Endodermal cell (in vitro differentiated cells): Measurements from ENCODE around the gene SLC12A3. TPM values are rescaled to one million over a fixed set of nuclear protein-coding genes. Genes with fewer than 3 reads are reported as not detected.

Source experiments
- DNase-seq: peaks from one replicate; pipeline ENCODE4 v3.0.0-alpha.2; 2017
- H3K27ac ChIP-seq: 2 replicates; pipeline ENCODE4 v1.5.1; 2013; ENCODE audit warnings: mild to moderate bottlenecking, low read depth, low read length, moderate library complexity
- H3K27me3 ChIP-seq: 2 replicates; pipeline ENCODE4 v1.6.1; 2013; ENCODE audit warnings: mild to moderate bottlenecking, low read length, moderate library complexity; ENCODE audit not compliant: insufficient read depth, control insufficient read depth, poor library complexity, severe bottlenecking
- H3K36me3 ChIP-seq: 2 replicates; pipeline ENCODE4 v1.7.0; 2013; ENCODE audit warnings: mild to moderate bottlenecking, low read length, moderate library complexity; ENCODE audit not compliant: control insufficient read depth, insufficient read depth
- H3K4me1 ChIP-seq: one replicate; pipeline ENCODE4 v1.7.0; 2013; ENCODE audit warnings: low read length; ENCODE audit not compliant: control insufficient read depth, insufficient read depth
- H3K4me3 ChIP-seq: 2 replicates; pipeline ENCODE4 v1.5.1; 2013; ENCODE audit warnings: mild to moderate bottlenecking, low read length, moderate library complexity
- H3K9ac ChIP-seq: 2 replicates; pipeline ENCODE4 v1.6.1; 2013; ENCODE audit warnings: mild to moderate bottlenecking, low read length, moderate library complexity; ENCODE audit not compliant: poor library complexity, severe bottlenecking; ENCODE audit errors: extremely low read depth
- H3K9me3 ChIP-seq: 2 replicates; pipeline ENCODE4 v1.6.1; 2013; ENCODE audit warnings: mild to moderate bottlenecking, low read length, moderate library complexity; ENCODE audit not compliant: control insufficient read depth
- H3K27ac Mint-ChIP-seq: 2 replicates; pipeline ENCODE4 v1.8.0; 2020; ENCODE audit warnings: mixed read lengths
- H3K27me3 Mint-ChIP-seq: 2 replicates; pipeline ENCODE4 v1.8.0; 2021; ENCODE audit warnings: mild to moderate bottlenecking, mixed read lengths; ENCODE audit not compliant: insufficient read depth
- H3K36me3 Mint-ChIP-seq: 2 replicates; pipeline ENCODE4 v1.8.0; 2020; ENCODE audit warnings: low read depth, mixed read lengths
- H3K4me1 Mint-ChIP-seq: 2 replicates; pipeline ENCODE4 v1.8.0; 2020; ENCODE audit warnings: mixed read lengths
- H3K4me3 Mint-ChIP-seq: 2 replicates; pipeline ENCODE4 v1.8.0; 2020; ENCODE audit warnings: mild to moderate bottlenecking, moderate library complexity, mixed read lengths
- H3K9me3 Mint-ChIP-seq: 2 replicates; pipeline ENCODE4 v1.8.0; 2020; ENCODE audit warnings: mild to moderate bottlenecking, mixed read lengths
- WGBS, 2 experiments: methylation state at CpG; one replicate each; pipeline versions ENCODE4 v1.1.5 to v1.1.7; 2013; ENCODE audit warnings: missing lambda C conversion rate in 2 of 2, mixed read lengths in 1 of 2; ENCODE audit not compliant: insufficient coverage in 1 of 2, insufficient read length in 1 of 2; 5-methylcytosine and 5-hydroxymethylcytosine counted together
- total RNA-seq, 2 donors: library from RNA; stranded (reverse); fragmentation: NEBNext Ultra II Directional in 1 of 2; extraction: Animal tissue kit (Norgen Biotek cat#: 25700) in 1 of 2; gene quantifications; 2 replicates in 1 of 2; 3 replicates in 1 of 2; pipeline ENCODE4 v1.2.1, GENCODE V29; 2021
- TF ChIP-seq, protein P1 (sequence below): fragments of 200-600 bp; sonication (generic); conservative IDR thresholded peaks from 2 replicates; pipeline ENCODE4 v1.5.0; 2021; ENCODE audit warnings: antibody characterized with exemption, mild to moderate bottlenecking

Gene SLC12A3
- total RNA-seq, 2 donors from 2014 or later = not detected

DNA sequence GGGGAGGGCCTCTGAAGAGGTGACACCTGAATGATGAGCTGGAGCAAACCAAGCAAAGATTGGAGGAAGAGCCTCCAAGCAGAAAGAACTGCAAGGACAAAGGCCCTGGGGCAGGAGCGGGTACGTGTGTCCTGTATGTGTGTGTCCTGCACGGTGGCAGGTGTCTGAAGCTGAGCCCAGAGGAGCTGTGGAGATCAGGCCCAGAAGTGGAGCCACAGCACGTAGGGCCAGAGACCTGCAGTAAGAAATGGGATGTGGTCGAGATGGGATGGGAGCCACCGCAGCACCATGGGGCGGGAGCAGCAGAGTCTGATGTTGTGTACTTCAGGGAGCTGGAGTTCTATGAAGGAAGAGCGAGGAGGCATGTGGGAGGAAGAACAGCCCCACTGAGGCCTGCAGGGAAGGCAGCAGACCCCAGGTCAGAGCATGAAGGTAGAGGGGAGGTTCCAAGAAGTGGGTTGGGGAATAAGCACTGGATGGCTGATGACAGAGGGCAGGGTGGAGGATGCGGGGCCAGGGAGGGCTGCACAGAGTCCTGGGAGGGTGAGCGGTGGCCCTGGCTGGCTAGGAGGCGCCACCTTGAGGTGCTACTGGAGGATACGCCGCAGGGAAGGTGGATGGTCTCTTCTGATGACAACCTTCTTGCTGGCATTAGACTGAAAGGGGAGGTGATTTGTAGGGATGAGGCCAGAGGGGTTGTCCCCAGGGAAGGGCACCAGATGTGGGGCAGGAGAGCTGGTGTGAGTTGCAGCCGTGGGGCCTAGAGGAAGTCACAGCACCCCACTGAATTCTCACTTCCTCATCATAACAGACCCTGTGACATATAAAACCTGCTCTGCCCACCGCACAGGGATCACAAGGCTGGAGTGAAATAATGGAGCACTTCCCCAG is 86.1 kb downstream of the SLC12A3 start:
- no peak overlapping the region for H3K27ac ChIP-seq
- Mint-ChIP-seq H3K4me1 (peaks cover 7% of the 10 kb centered on the region), H3K4me3 (no peak overlapping the region), H3K9me3 (peaks cover 10% of the 10 kb centered on the region), H3K27me3 (no peaks in the 10 kb centered on the region), H3K27ac (no peak overlapping the region), H3K36me3 (no peaks in the 10 kb centered on the region)
- H3K27me3 ChIP-seq = no peaks in the 10 kb centered on the region
- no peaks in the 10 kb centered on the region for H3K4me1 ChIP-seq
- H3K9me3 ChIP-seq = no peaks in the 10 kb centered on the region
- TF ChIP-seq, protein P1, sequence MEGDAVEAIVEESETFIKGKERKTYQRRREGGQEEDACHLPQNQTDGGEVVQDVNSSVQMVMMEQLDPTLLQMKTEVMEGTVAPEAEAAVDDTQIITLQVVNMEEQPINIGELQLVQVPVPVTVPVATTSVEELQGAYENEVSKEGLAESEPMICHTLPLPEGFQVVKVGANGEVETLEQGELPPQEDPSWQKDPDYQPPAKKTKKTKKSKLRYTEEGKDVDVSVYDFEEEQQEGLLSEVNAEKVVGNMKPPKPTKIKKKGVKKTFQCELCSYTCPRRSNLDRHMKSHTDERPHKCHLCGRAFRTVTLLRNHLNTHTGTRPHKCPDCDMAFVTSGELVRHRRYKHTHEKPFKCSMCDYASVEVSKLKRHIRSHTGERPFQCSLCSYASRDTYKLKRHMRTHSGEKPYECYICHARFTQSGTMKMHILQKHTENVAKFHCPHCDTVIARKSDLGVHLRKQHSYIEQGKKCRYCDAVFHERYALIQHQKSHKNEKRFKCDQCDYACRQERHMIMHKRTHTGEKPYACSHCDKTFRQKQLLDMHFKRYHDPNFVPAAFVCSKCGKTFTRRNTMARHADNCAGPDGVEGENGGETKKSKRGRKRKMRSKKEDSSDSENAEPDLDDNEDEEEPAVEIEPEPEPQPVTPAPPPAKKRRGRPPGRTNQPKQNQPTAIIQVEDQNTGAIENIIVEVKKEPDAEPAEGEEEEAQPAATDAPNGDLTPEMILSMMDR = peak; percentile 79
- peak; percentile 88 for DNase-seq
- WGBS, 2 experiments = 76 to 96% methylated on average over 9 to 15 of the region's 15 CpGs
- no peaks in the 10 kb centered on the region for H3K36me3 ChIP-seq
- H3K9ac ChIP-seq = no peak overlapping the region
- no peak overlapping the region for H3K4me3 ChIP-seq

DNA sequence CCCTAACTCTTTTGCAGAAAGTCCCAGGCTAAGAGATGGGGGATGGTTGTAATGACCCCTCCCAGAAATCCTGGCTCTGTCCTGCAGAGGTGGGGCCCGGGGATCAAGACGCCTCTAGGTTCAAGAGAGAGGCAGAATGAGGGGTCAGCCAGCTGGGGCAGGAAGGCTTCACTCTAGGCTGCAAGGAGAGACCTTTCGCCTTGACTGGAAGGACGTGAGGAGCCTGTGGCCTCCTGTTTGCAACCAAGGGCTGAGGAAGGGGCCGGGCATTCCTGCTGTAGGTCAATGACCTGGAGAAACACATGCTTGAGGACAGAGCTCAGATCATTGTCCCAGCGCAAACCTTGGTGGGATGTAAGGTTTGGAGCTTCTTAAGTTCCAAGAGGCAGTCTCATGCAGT is 88.0 kb downstream of the SLC12A3 start:
- 86% methylated on average over 3 to 6 of the region's 6 CpGs for WGBS, 2 experiments
- H3K36me3 Mint-ChIP-seq = no peaks in the 10 kb centered on the region
- no peak for DNase-seq
- Histone ChIP-seq H3K27me3 (no peaks in the 10 kb centered on the region), H3K4me1 (no peaks in the 10 kb centered on the region), H3K36me3 (no peaks in the 10 kb centered on the region), H3K9ac (no peak overlapping the region), H3K9me3 (no peaks in the 10 kb centered on the region), H3K4me3 (no peak overlapping the region), H3K27ac (no peak overlapping the region)
- H3K4me1 Mint-ChIP-seq = peaks cover 3% of the 10 kb centered on the region
- TF ChIP-seq, protein P1 = no peak
- peaks cover 12% of the 10 kb centered on the region for H3K9me3 Mint-ChIP-seq
- no peaks in the 10 kb centered on the region for H3K27me3 Mint-ChIP-seq
- no peak overlapping the region for H3K4me3 Mint-ChIP-seq
- H3K27ac Mint-ChIP-seq = no peak overlapping the region

DNA sequence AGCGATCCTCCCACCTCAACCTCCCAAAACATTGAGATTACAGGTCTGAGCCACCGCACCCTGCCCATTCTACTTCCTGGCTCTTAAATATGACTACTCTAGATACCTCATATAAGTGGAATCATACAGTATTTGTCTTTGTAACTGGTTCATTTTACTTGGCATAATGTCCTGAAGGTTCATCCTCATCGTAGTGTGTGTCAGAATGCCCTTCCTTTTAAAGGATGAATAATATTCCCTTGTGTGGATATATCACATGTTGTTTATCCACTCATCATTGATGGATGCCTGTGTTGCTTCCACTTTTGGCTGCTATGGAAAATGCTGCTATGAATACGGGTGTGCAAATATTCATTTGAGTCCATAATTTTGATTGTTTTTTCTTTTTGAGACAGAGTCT is 91.1 kb downstream of the SLC12A3 start:
- no peak overlapping the region for H3K4me3 Mint-ChIP-seq
- H3K27ac Mint-ChIP-seq = no peak overlapping the region
- H3K9ac ChIP-seq = no peak overlapping the region
- no peaks in the 10 kb centered on the region for H3K27me3 ChIP-seq
- H3K4me1 ChIP-seq = no peaks in the 10 kb centered on the region
- H3K36me3 ChIP-seq = no peaks in the 10 kb centered on the region
- no peaks in the 10 kb centered on the region for H3K9me3 ChIP-seq
- no peaks in the 10 kb centered on the region for H3K36me3 Mint-ChIP-seq
- H3K27ac ChIP-seq = no peak overlapping the region
- no peak overlapping the region for H3K4me3 ChIP-seq
- TF ChIP-seq, protein P1 = no peak
- no peaks in the 10 kb centered on the region for H3K4me1 Mint-ChIP-seq
- H3K27me3 Mint-ChIP-seq = no peaks in the 10 kb centered on the region
- DNase-seq = no peak
- H3K9me3 Mint-ChIP-seq = peaks cover 12% of the 10 kb centered on the region
- 85 to 90% methylated on average over 2 to 4 of the region's 4 CpGs for WGBS, 2 experiments
